ENCODE data around the gene CRIM1.

DNA sequence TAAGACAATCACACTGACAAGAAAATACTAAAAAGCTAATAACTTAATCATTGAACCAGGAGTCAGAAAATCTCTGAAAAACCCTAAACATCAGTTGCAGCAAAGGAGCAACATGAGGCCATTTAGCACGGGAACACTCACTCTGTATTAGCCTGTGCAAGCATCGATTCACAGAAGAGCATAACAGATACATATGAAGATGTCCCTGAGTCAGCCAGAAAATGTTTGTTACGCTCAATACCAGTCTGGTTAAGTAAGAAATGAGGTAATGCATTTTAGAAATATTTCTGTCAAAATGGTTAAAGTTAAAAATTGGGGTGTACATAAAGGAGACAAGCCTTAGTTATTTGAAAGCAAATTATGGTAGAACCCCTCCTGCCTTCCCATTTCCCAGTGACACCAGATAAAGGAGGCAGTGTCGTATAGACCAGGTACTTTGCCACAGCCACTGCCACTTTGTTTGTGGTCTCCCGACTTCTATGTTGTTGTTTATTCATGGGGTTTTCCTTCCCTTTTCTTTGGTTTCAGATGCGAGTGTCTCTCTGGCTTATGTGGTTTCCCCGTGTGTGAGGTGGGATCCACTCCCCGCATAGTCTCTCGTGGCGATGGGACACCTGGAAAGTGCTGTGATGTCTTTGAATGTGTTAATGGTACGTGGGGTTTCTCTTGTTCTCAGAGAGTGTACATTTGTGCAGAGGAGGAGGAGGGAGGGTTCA lies 108.6 kb downstream of the CRIM1 start:
- TF ChIP-seq EP300 (IDR thresholded peaks at IDR 0.05) = no peak
- TF ChIP-seq, protein P1, sequence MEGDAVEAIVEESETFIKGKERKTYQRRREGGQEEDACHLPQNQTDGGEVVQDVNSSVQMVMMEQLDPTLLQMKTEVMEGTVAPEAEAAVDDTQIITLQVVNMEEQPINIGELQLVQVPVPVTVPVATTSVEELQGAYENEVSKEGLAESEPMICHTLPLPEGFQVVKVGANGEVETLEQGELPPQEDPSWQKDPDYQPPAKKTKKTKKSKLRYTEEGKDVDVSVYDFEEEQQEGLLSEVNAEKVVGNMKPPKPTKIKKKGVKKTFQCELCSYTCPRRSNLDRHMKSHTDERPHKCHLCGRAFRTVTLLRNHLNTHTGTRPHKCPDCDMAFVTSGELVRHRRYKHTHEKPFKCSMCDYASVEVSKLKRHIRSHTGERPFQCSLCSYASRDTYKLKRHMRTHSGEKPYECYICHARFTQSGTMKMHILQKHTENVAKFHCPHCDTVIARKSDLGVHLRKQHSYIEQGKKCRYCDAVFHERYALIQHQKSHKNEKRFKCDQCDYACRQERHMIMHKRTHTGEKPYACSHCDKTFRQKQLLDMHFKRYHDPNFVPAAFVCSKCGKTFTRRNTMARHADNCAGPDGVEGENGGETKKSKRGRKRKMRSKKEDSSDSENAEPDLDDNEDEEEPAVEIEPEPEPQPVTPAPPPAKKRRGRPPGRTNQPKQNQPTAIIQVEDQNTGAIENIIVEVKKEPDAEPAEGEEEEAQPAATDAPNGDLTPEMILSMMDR (IDR thresholded peaks at IDR 0.05) = no peak
- TF ChIP-seq POLR2A (IDR thresholded peaks at IDR 0.05; ENCODE audit: low read length) = no peak
- TF ChIP-seq, protein P2, sequence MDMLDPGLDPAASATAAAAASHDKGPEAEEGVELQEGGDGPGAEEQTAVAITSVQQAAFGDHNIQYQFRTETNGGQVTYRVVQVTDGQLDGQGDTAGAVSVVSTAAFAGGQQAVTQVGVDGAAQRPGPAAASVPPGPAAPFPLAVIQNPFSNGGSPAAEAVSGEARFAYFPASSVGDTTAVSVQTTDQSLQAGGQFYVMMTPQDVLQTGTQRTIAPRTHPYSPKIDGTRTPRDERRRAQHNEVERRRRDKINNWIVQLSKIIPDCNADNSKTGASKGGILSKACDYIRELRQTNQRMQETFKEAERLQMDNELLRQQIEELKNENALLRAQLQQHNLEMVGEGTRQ (IDR thresholded peaks at IDR 0.05) = no peak
- TF ChIP-seq ZSCAN20 (CRISPR knock-in tag; IDR thresholded peaks at IDR 0.05) = no peak
- TF ChIP-seq, protein P3, sequence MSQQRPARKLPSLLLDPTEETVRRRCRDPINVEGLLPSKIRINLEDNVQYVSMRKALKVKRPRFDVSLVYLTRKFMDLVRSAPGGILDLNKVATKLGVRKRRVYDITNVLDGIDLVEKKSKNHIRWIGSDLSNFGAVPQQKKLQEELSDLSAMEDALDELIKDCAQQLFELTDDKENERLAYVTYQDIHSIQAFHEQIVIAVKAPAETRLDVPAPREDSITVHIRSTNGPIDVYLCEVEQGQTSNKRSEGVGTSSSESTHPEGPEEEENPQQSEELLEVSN (IDR thresholded peaks at IDR 0.05; ENCODE audit: borderline replicate concordance, low read depth) = no peak
- TF ChIP-seq BHLHE40 (IDR thresholded peaks at IDR 0.05; ENCODE audit: low read depth, low read length) = no peak
- TF ChIP-seq RAD21 (conservative IDR thresholded peaks at IDR 0.05 in 1 of 2, IDR thresholded peaks at IDR 0.05 in 1 of 2) = no peak
- TF ChIP-seq, protein P4, sequence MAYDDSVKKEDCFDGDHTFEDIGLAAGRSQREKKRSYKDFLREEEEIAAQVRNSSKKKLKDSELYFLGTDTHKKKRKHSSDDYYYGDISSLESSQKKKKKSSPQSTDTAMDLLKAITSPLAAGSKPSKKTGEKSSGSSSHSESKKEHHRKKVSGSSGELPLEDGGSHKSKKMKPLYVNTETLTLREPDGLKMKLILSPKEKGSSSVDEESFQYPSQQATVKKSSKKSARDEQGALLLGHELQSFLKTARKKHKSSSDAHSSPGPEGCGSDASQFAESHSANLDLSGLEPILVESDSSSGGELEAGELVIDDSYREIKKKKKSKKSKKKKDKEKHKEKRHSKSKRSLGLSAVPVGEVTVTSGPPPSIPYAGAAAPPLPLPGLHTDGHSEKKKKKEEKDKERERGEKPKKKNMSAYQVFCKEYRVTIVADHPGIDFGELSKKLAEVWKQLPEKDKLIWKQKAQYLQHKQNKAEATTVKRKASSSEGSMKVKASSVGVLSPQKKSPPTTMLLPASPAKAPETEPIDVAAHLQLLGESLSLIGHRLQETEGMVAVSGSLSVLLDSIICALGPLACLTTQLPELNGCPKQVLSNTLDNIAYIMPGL (CRISPR knock-in tag; IDR thresholded peaks at IDR 0.05; ENCODE audit: borderline replicate concordance) = no peak
